DND-41 (cell line): ENCODE results near the gene DHRS9.

Experiments
- ATAC-seq: fragments of 200-7000 bp; cut with Tn5 transposase; 3 replicates; pipeline ENCODE4 v1.9.1; 2021; ENCODE audit warnings: low read depth; ENCODE audit not compliant: insufficient read depth
- DNase-seq: peaks from one replicate; pipeline ENCODE4 v3.0.0-alpha.2; 2020
- H2AFZ ChIP-seq: 2 replicates; pipeline ENCODE4 v1.6.0; 2012; ENCODE audit warnings: low read depth, low read length
- H3K27ac ChIP-seq: 2 replicates; pipeline ENCODE4 v1.5.1; 2012; ENCODE audit warnings: low read length, inconsistent platforms
- H3K27me3 ChIP-seq: fragments of 200-600 bp; sonication (generic); 2 replicates; pipeline ENCODE4 v1.6.0; 2012; ENCODE audit warnings: low read length, mild to moderate bottlenecking, inconsistent platforms; ENCODE audit not compliant: insufficient read depth, poor library complexity
- H3K36me3 ChIP-seq: 2 replicates; pipeline ENCODE4 v1.5.1; 2012; ENCODE audit warnings: low read length, inconsistent platforms; ENCODE audit not compliant: insufficient read depth
- H3K4me1 ChIP-seq: 2 replicates; pipeline ENCODE4 v1.5.1; 2012; ENCODE audit warnings: mild to moderate bottlenecking, low read length; ENCODE audit not compliant: insufficient read depth
- H3K4me2 ChIP-seq: 2 replicates; pipeline ENCODE4 v1.6.0; 2012; ENCODE audit warnings: mild to moderate bottlenecking, moderate library complexity, low read length, inconsistent platforms; ENCODE audit not compliant: insufficient read depth
- H3K4me3 ChIP-seq, 2 experiments: fragments of 200-600 bp in 1 of 2; shearing (Covaris generic) in 1 of 2; 2 replicates each; pipeline ENCODE4 v1.5.1; 2012 to 2016; ENCODE audit warnings: inconsistent platforms in 2 of 2, low read length in 2 of 2, mild to moderate bottlenecking in 2 of 2, low read depth in 1 of 2, moderate library complexity in 1 of 2
- H3K79me2 ChIP-seq: 2 replicates; pipeline ENCODE4 v1.6.0; 2012; ENCODE audit warnings: low read length, inconsistent platforms; ENCODE audit not compliant: insufficient read depth
- H3K9ac ChIP-seq: 2 replicates; pipeline ENCODE4 v1.6.0; 2012; ENCODE audit warnings: low read depth, mild to moderate bottlenecking, inconsistent platforms, low read length, moderate library complexity
- H3K9me3 ChIP-seq: 2 replicates; pipeline ENCODE4 v1.5.1; 2012; ENCODE audit warnings: low read length, moderate library complexity, mild to moderate bottlenecking, inconsistent platforms; ENCODE audit not compliant: insufficient read depth, severe bottlenecking
- H4K20me1 ChIP-seq: 2 replicates; pipeline ENCODE4 v1.6.0; 2012; ENCODE audit warnings: low read length; ENCODE audit not compliant: insufficient read depth
- EZH2 ChIP-seq: IDR thresholded peaks from 3 replicates; pipeline ENCODE4 v1.6.1; 2012; ENCODE audit warnings: borderline replicate concordance, low read depth, mild to moderate bottlenecking, moderate library complexity, low read length, inconsistent platforms; ENCODE audit not compliant: severe bottlenecking
- TF ChIP-seq, protein P1 (sequence below): IDR thresholded peaks from 2 replicates; pipeline ENCODE4 v1.5.1; 2012; ENCODE audit warnings: borderline replicate concordance, low read length, moderate library complexity, mild to moderate bottlenecking; ENCODE audit not compliant: poor library complexity, severe bottlenecking; ENCODE audit errors: extremely low read depth

Gene DHRS9

DNA sequence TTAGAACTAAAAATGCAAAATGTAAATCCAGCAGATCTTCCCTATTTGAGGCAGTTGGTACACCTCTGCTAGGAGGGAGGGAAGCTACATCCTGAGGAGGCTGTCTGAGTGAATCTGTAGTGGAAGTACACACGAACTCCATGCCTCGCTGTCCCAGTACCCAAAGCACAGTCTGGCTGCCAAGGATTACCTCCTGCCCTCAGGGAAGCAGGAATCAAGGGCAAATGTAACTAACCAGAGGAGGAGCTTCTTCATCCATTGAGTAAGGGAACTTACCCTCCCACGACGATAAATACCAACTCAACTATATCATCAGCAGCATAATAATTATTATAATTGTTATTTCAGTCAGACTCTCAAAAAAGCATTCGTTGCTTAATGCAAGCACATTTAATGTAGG lies 2.1 kb downstream of the DHRS9 start:
- Histone ChIP-seq H4K20me1 (no peaks in the 10 kb centered on the region), H3K27ac (no peak overlapping the region), H3K9me3 (no peaks in the 10 kb centered on the region), H3K4me2 (no peak overlapping the region), H3K79me2 (no peaks in the 10 kb centered on the region), H3K4me1 (no peaks in the 10 kb centered on the region), H3K4me3 (no peak overlapping the region), H2AFZ (no peak overlapping the region), H3K36me3 (no peaks in the 10 kb centered on the region), H3K9ac (no peak overlapping the region), H3K27me3 (peaks cover under 1% of the 10 kb centered on the region)
- no peak for TF ChIP-seq EZH2
- TF ChIP-seq, protein P1, sequence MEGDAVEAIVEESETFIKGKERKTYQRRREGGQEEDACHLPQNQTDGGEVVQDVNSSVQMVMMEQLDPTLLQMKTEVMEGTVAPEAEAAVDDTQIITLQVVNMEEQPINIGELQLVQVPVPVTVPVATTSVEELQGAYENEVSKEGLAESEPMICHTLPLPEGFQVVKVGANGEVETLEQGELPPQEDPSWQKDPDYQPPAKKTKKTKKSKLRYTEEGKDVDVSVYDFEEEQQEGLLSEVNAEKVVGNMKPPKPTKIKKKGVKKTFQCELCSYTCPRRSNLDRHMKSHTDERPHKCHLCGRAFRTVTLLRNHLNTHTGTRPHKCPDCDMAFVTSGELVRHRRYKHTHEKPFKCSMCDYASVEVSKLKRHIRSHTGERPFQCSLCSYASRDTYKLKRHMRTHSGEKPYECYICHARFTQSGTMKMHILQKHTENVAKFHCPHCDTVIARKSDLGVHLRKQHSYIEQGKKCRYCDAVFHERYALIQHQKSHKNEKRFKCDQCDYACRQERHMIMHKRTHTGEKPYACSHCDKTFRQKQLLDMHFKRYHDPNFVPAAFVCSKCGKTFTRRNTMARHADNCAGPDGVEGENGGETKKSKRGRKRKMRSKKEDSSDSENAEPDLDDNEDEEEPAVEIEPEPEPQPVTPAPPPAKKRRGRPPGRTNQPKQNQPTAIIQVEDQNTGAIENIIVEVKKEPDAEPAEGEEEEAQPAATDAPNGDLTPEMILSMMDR = no peak
- no peak for ATAC-seq
- no peak for DNase-seq

DNA sequence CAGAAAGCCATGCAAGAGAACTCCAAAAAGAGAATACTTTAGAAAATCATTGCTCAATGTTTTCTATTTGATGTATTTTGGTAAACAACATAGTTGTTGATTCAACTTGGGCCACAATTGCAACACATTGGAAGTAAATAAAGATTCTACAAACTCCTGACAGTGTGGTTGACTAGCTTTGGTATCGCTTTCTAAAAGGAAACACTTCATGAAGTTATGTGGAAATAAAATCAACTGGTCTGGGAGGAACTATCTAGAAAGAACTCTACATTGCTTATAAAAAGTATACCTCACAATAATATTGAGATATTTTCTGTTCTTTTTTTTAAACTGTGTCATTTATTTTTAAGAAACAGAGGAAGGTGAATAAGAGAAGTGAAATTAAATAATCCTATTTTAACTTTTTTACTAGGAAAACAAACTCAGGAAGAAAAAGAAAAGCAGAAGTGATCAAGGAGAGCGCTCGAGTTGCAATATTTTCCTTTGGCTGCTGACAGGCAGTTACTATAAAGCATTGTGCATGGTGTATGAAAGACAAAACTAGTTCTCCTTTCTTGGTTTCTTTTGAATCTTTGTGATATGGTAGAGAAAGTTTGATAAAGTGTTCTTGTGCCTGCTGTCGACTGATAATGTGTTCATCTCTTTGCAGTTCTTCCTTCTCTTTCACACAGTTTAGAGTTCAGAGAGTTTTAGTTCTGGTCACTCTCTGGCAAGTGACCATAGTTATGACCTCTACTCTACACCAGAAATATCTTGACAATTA lies 3.0 kb downstream of the DHRS9 start:
- TF ChIP-seq, protein P1 = no peak
- no peak for TF ChIP-seq EZH2
- H3K4me3 ChIP-seq = no peak overlapping the region
- no peak for ATAC-seq

DNA sequence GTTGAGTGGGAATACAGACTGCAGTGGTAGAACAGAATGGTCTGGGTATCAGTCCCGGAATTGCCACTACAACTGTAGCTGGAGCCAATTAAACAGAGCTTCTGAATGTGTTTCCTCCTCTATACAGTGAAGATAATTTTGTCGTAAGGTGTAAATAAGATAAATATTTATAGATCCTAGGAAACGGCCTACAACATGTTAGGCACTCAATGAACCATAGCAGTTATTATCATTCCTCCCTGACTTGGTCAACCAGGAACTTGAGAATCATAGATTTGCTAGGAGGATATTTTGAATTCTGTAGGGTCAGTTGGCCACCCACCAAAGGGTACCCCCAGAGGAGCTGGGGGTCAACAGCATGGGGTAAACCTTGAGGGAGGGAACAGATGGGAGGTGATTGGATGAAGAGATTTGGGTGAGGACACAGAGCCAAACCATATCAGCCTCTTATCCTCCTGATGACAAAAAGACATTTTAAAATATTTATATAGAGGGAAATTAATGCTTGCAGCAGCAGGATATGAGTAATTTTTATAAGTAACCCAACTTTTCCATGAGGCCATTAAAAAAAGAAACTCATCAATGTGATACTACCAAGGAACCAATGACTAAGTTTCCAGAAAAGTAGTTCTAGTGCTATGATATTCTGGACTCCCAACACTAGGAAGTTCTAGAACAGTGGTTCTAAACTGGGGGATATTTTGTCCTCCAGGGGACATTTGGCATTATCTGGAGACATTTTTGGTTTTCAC lies 4.0 kb downstream of the DHRS9 start:
- no peaks in the 10 kb centered on the region for H3K27me3 ChIP-seq
- H3K9me3 ChIP-seq = no peaks in the 10 kb centered on the region
- TF ChIP-seq, protein P1 = no peak
- TF ChIP-seq EZH2 = no peak
- H3K4me1 ChIP-seq = no peaks in the 10 kb centered on the region
- no peak for ATAC-seq
- no peak for DNase-seq
- no peak overlapping the region for H2AFZ ChIP-seq
- H3K9ac ChIP-seq = no peak overlapping the region
- H3K36me3 ChIP-seq = no peaks in the 10 kb centered on the region
- H3K4me3 ChIP-seq = no peak overlapping the region
- H3K27ac ChIP-seq = no peak overlapping the region
- H4K20me1 ChIP-seq = no peaks in the 10 kb centered on the region
- H3K4me2 ChIP-seq = no peak overlapping the region
- no peaks in the 10 kb centered on the region for H3K79me2 ChIP-seq

More for the DNA sequence above, 3.0 kb downstream of the DHRS9 start:
- no peak for DNase-seq
- Histone ChIP-seq H4K20me1 (no peaks in the 10 kb centered on the region), H2AFZ (no peak overlapping the region), H3K27ac (no peak overlapping the region), H3K36me3 (no peaks in the 10 kb centered on the region), H3K9me3 (no peaks in the 10 kb centered on the region), H3K27me3 (no peaks in the 10 kb centered on the region), H3K79me2 (no peaks in the 10 kb centered on the region), H3K4me1 (no peaks in the 10 kb centered on the region), H3K9ac (no peak overlapping the region), H3K4me2 (no peak overlapping the region)
